ENCODE data around the gene MAP6.
"Not testable (repeated sequence)": the region's sequence is repeated elsewhere in the genome, so short reads cannot be mapped to it uniquely, and the experiment has no call there.

Gene MAP6

DNA sequence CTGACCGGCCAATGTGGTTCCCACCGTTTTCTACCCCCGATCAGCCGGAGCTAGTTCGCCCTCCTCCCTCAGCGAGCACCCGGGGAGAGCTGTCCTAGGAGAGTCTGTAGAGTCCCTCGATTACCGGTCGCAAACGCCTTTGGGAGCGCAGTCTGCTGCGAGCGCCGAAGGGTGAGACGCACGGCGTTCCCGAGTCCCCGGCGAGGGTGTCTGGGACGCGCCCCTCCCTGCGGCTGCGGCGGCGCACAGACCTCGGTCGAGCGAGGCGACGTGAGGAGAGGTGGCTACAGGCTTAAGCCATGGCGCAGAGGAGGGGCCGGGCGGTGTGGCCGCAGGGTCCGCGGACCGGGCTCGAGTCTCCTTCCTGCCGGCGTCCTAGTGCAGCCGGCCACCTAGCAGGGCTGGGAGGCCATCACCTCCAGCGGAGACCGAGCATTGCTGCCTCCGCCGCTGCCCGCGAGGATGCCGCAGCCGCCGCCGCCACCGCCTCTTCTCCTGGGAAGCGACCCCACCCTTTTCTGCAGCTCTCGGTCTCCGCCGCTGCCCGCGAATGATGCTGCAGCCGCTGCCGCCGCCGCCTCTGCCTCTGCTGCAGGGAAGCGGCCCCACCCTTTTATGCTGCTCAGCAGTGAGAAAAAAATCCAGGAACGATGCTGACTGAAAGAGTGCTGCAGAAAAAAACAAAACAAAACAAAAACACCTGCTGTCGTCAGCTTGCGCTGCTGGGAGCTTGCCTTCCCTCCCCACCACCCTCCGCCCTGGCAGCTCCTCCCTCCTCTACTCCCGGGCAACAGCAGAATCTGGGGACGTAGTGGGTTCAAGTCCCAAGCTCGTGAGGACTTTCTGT is at the start of gene MAP6:
MAP6 (minus strand) TSS at position 588 of the 847 bp plus-strand sequence. CDS start 669 bp downstream, outside the sequence.
- peak; percentile 52 for DNase-seq

GRCh38 chr11:75717608-75718418 is 49.0 kb upstream of the MAP6 start, which contains the start of gene MOGAT2:
MOGAT2 (plus strand) TSS chr11:75717838; CDS start chr11:75717889, 51 bp downstream.
- no peak for DNase-seq

DNA sequence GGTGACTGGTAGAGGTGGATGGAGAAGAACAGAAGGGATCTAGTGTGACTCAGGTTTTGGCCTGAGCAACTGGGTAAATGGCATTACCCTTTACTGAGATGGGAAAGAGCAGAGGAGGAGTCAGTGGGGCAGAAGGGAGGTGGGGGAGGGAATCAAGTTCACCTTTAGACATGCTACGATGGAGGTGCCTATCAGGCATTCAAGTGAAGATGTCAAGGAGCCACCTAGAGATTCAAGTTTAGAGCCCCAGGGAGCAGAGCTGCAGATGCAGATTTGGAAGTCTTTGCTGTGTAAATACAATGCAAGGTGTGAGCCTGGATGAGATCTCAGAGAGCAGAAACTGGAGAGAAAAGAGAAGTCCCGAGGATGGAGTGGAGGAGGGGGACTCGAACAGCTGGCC is 47.8 kb upstream of the MAP6 start:
- DNase-seq: no peak

- DNase-seq: no peak
Measured at GRCh38 chr11:75715688-75716087, 46.9 kb upstream of the MAP6 start.

DNA sequence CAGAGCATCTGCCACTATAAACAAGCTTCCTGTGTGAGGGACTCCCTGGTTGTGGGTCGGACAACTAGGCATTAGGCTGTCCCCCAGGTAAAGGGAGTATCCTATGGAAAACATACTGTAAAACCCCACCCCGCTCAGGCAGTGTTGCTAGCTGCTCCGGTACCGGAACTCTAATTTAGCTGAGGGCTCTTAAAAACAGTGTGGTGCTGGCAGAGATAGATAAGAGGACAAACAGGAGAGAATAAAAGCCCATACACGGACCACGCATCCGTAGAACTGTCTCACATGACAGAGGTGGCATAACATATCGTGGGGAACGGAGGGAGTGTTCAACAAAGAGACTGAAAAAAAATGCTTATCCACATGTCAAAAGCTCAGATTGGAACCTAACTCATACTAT is 45.4 kb upstream of the MAP6 start:
- no peak for DNase-seq

GRCh38 chr11:75706260-75706729 is 37.5 kb upstream of the MAP6 start:
- peak; percentile 77 for DNase-seq

- no peak for DNase-seq
Measured at GRCh38 chr11:75705541-75705940, 36.7 kb upstream of the MAP6 start.

- no peak for DNase-seq
Measured at GRCh38 chr11:75703695-75704237, 34.9 kb upstream of the MAP6 start.

GRCh38 chr11:75700940-75701339 is 32.1 kb upstream of the MAP6 start:
- no peak for DNase-seq

DNA sequence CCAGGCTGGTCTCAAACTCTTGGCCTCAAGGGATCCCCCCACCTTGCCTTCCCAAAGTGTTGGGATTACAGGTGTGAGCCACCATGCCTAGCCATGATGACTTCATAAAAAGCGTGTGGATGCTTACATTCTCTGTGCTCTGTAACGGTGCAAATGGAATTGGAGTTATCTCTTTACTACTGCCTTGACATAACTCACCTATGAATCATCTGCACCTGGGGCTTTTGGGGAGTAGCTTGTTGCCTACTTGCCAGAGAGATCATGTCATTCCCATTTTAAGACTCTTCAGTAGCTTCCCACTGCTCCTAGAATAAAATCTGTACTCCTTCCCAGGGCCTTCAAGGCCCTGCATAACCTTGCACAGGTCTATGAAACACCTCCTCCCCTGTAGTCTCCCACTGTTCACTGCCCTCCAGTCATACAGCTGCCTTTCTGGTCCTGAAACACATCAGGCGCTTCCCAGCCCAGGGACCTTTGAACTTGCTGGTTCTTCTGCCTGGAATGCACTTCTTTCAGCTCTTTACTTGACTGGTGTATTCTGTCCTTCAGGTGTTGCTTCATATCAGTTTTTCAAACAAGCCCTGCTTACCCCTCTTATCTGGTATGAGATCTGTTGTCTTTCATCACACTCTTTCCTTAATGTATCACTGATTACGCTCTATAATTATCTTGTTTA is 29.2 kb upstream of the MAP6 start:
- no peak for DNase-seq

DNA sequence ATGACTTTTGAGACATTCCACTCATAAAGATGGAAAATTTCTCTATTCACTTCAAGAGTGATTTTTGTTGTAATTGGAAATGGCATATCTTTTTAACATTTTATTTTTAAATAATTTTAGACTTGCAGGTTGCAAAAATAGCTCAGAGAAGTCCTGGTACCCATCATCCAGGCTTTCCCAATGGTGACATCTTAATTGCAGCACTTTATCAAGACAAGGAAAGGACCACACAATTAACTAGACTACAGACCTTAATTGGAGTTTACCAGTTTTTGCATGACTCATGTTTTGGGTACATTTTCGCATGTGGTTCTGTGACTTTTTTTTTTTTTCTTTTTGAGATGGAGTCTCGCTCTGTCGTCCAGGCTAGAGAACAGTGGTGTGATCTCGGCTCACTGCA is 23.0 kb upstream of the MAP6 start:
- no peak for DNase-seq

DNA sequence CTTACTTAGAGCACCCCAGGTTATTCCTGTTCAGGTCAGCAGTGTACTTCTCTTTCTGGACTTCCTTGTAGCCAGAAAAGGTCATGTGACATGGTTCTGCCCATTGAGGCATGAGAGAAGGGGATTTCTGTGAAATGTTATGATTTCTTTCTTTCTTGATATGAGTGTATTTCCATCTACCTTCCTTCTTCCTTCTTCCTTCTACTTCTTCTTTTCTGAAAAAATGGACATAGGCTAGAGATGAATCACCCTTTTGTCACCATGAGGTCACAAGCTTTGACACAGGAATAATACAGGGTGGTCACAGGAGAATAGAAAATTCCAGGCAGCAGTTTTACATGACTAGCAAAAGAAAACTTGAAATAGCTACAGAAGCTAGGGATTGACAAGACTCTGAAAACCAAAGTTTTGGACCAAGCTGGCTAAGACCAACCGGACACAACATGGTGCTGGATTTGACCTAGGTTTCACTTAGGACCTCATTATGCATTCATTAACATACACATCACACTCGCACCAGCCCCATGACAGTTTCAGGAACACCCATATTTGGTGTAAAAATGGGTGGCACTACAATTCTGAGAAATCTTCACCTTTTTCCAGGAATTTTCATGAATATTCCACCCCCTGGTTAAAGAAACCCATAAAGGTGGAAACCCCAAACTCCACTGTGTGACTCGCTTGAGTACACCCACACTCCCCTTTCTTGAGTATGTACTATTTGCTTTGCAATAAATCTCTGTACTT is 21.2 kb upstream of the MAP6 start:
- DNase-seq: peak; percentile 14

- not testable (repeated sequence) for DNase-seq
Measured at GRCh38 chr11:75683856-75684255, 15.0 kb upstream of the MAP6 start.

GRCh38 chr11:75679566-75679965 is 10.7 kb upstream of the MAP6 start:
- DNase-seq: no peak

GRCh38 chr11:75678620-75679259 is 9.9 kb upstream of the MAP6 start:
- DNase-seq: no peak

DNA sequence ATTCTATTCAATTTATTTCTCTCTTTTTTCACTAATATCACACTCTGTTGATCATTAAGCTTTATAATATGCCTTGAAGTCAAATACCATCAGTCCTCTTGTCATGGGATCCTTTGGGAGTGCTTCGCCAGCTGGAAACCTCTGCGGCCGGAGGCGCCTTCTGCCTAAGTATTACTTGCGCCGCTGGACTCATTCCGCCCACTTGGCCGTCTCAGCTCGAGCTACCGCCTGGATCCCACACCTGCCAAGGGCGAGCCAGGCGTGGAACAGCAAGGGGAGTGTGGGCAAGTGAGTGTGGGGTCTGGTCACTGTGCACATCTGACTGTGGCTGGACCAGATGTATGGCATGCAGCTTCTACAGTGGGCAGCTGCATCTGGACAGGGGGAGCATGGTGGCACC is 9.1 kb upstream of the MAP6 start:
- no peak for DNase-seq

GRCh38 chr11:75677275-75677674 is 8.4 kb upstream of the MAP6 start:
- DNase-seq: no peak

- DNase-seq: peak; percentile 50
Measured at GRCh38 chr11:75673977-75674582, 5.2 kb upstream of the MAP6 start.

- DNase-seq: peak; percentile 50
Measured at GRCh38 chr11:75667831-75668450, 897 bp downstream of the MAP6 start.

DNA sequence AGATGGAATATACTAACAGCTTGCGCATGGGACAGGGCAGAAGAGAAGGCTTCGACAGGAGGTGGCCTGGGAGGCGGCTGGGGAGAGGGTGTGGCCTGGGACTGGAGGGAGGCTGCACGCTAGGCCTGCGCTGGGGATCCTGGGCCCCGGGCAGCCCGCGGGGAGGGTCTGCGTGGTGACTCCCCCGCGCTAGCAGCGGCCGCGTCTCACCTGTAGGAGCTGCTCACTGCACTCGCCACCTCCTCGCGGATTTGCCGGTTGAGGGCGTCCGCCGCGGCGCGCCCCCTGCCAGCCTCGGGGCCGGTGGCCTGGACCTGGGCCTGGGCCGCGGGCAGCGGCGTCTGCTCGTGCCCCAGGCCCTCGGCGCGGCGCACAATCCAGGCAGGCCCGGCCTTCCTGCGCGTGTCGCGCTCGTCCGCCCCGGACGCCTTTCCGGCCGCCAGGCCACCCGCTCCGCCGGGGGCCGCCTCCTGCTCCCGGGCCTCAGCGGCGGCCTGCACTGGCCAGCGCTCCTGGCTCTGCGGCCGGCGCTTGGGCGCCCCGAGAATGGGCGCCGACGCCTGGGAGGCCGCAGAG is 1.5 kb downstream of the MAP6 start:
- DNase-seq: peak; percentile 27
